Endometrial microvascular endothelial cells (primary cell): Measurements from ENCODE around the gene IGFBP5. TPM values are rescaled to one million over a fixed set of nuclear protein-coding genes. Genes with fewer than 3 reads are reported as not detected.

ENCODE experiments used
- in situ Hi-C: cut with HindIII; loops from 2 replicates; pipeline ENCODE4 v1.10.0; 2017; ENCODE audit warnings: low sequenced_read_pairs, low pct_unique_long_range_greater_than_20kb; ENCODE audit errors: inconsistent ontology term
- total RNA-seq: library from RNA; depleted of rRNA; stranded (reverse); fragments of >200 nt; gene quantifications from one replicate; pipeline ENCODE4 v1.2.3, GENCODE V29; 2015; ENCODE audit errors: inconsistent ontology term

The IGFBP5 gene
- total RNA-seq, 1 donor from 2014 or later: 0.37 TPM

GRCh38 chr2:216692636-216693413, 2.5 kb downstream of the IGFBP5 start:
- in situ Hi-C loops: no loop called here

GRCh38 chr2:216690853-216691741, 4.3 kb downstream of the IGFBP5 start:
- in situ Hi-C loops: no loop called here

GRCh38 chr2:216690456-216690852, 4.9 kb downstream of the IGFBP5 start:
- in situ Hi-C loops: no loop called here

GRCh38 chr2:216689397-216689796, 6.0 kb downstream of the IGFBP5 start:
- in situ Hi-C loops: no loop called here

- in situ Hi-C loops: no loop called here
Observed at GRCh38 chr2:216688731-216689340, 6.5 kb downstream of the IGFBP5 start.

- in situ Hi-C loops: no loop called here
Observed at GRCh38 chr2:216687646-216688045, 7.7 kb downstream of the IGFBP5 start.

GRCh38 chr2:216687111-216687510, 8.2 kb downstream of the IGFBP5 start:
- in situ Hi-C loops: no loop called here

- in situ Hi-C loops: no loop called here
Observed at GRCh38 chr2:216685327-216685875, 9.9 kb downstream of the IGFBP5 start.

- in situ Hi-C loops: no loop called here
Observed at GRCh38 chr2:216683846-216684245, 11.5 kb downstream of the IGFBP5 start.

- in situ Hi-C loops: no loop called here
Observed at GRCh38 chr2:216681683-216682082, 13.7 kb downstream of the IGFBP5 start.

GRCh38 chr2:216680951-216681629, 14.3 kb downstream of the IGFBP5 start:
- in situ Hi-C loops: no loop called here

GRCh38 chr2:216679658-216680024, 15.7 kb downstream of the IGFBP5 start:
- in situ Hi-C loops: no loop called here

GRCh38 chr2:216678813-216679657, 16.3 kb downstream of the IGFBP5 start:
- in situ Hi-C loops: no loop called here

GRCh38 chr2:216678098-216678465, 17.3 kb downstream of the IGFBP5 start:
- in situ Hi-C loops: no loop called here

- in situ Hi-C loops: no loop called here
Observed at GRCh38 chr2:216677439-216678097, 17.8 kb downstream of the IGFBP5 start.

- in situ Hi-C loops: no loop called here
Observed at GRCh38 chr2:216676630-216677029, 18.7 kb downstream of the IGFBP5 start.

GRCh38 chr2:216674376-216674775, 21.0 kb downstream of the IGFBP5 start:
- in situ Hi-C loops: no loop called here

GRCh38 chr2:216673609-216674008, 21.7 kb downstream of the IGFBP5 start:
- in situ Hi-C loops: no loop called here
